ENCODE measurements around the gene ZDHHC8. TPM values are rescaled to one million over a fixed set of nuclear protein-coding genes. Genes with fewer than 3 reads are reported as not detected.

Gene ZDHHC8
- total RNA-seq, 1 donor from 2014 or later: 51.6 TPM

- intact Hi-C loops (cut with micrococcal nuclease): no loop called here
- DNase-seq (peak; percentile 86), ATAC-seq (peak; percentile 98)
Observed at GRCh38 chr22:20093418-20094196, 38.0 kb upstream of the ZDHHC8 start.

GRCh38 chr22:20094197-20094807 lies 37.3 kb upstream of the ZDHHC8 start:
- intact Hi-C loops (cut with micrococcal nuclease): no loop called here
- ATAC-seq (no peak), DNase-seq (peak; percentile 24)

GRCh38 chr22:20095521-20095920 lies 36.1 kb upstream of the ZDHHC8 start:
- DNase-seq (no peak), ATAC-seq (no peak)
- intact Hi-C loops (cut with micrococcal nuclease): no loop called here

- intact Hi-C loops (cut with micrococcal nuclease): no loop called here
- no peak for ATAC-seq
- no peak for DNase-seq
Observed at GRCh38 chr22:20096574-20097420, 34.8 kb upstream of the ZDHHC8 start.

- ATAC-seq (no peak), DNase-seq (peak; percentile 7)
- intact Hi-C loops (cut with micrococcal nuclease): no loop called here
Observed at GRCh38 chr22:20099099-20099711, 32.4 kb upstream of the ZDHHC8 start.

- intact Hi-C loops (cut with micrococcal nuclease): no loop called here
- DNase-seq (peak; percentile 11), ATAC-seq (no peak)
Observed at GRCh38 chr22:20101638-20102037, 30.0 kb upstream of the ZDHHC8 start.

- no peak for ATAC-seq
- intact Hi-C loops (cut with micrococcal nuclease): no loop called here
- DNase-seq: peak; percentile 19
Observed at GRCh38 chr22:20102203-20102780, 29.3 kb upstream of the ZDHHC8 start.

- ATAC-seq: no peak
- DNase-seq: peak; percentile 7
- intact Hi-C loops (cut with micrococcal nuclease): no loop called here
Observed at GRCh38 chr22:20105456-20106204, 26.0 kb upstream of the ZDHHC8 start.

- ATAC-seq: no peak
- intact Hi-C loops (cut with micrococcal nuclease): no loop called here
Observed at GRCh38 chr22:20106205-20106848, 25.3 kb upstream of the ZDHHC8 start.

GRCh38 chr22:20106849-20107237 lies 24.8 kb upstream of the ZDHHC8 start:
- DNase-seq (peak; percentile 17), ATAC-seq (no peak)
- intact Hi-C loops (cut with micrococcal nuclease): no loop called here

More at GRCh38 chr22:20106205-20106848, 25.3 kb upstream of the ZDHHC8 start:
- peak; percentile 9 for DNase-seq

GRCh38 chr22:20107471-20107901 lies 24.1 kb upstream of the ZDHHC8 start:
- peak; percentile 15 for DNase-seq
- no peak for ATAC-seq
- intact Hi-C loops (cut with micrococcal nuclease): no loop called here

GRCh38 chr22:20107951-20108756 lies 23.4 kb upstream of the ZDHHC8 start:
- peak; percentile 26 for DNase-seq
- ATAC-seq: no peak
- intact Hi-C loops (cut with micrococcal nuclease): no loop called here

- DNase-seq: peak; percentile 15
- intact Hi-C loops (cut with micrococcal nuclease): no loop called here
- no peak for ATAC-seq
Observed at GRCh38 chr22:20108757-20109230, 22.8 kb upstream of the ZDHHC8 start.

- DNase-seq: peak; percentile 33
- intact Hi-C loops (cut with micrococcal nuclease): no loop called here
- ATAC-seq: peak; percentile 6
Observed at GRCh38 chr22:20109411-20110358, 21.9 kb upstream of the ZDHHC8 start.

GRCh38 chr22:20110359-20110985 lies 21.1 kb upstream of the ZDHHC8 start:
- intact Hi-C loops (cut with micrococcal nuclease): no loop called here
- no peak for ATAC-seq
- peak; percentile 21 for DNase-seq

All from left ventricle myocardium superior (tissue), 1 donor.